Chondrocyte (in vitro differentiated cells): Measurements from ENCODE around the gene SOX6. TPM values are rescaled to one million over a fixed set of nuclear protein-coding genes. Genes with fewer than 3 reads are reported as not detected.

Source experiments
- DNase-seq: peaks from one replicate; pipeline ENCODE4 v3.0.0; 2021; ENCODE audit warnings: mixed read lengths, low spot score
- H3K27ac Mint-ChIP-seq: one replicate; pipeline ENCODE4 v1.8.0; 2021; ENCODE audit warnings: mild to moderate bottlenecking, moderate library complexity, mixed read lengths; ENCODE audit not compliant: unreplicated experiment
- H3K27me3 Mint-ChIP-seq: 2 replicates; pipeline ENCODE4 v1.8.0; 2021; ENCODE audit warnings: low read depth, mixed read lengths
- H3K36me3 Mint-ChIP-seq: 2 replicates; pipeline ENCODE4 v1.8.0; 2021; ENCODE audit warnings: low read depth, mixed read lengths
- H3K4me1 Mint-ChIP-seq: 2 replicates; pipeline ENCODE4 v1.8.0; 2021; ENCODE audit warnings: low read depth, mild to moderate bottlenecking, mixed read lengths
- H3K4me3 Mint-ChIP-seq: one replicate; pipeline ENCODE4 v1.8.0; 2021; ENCODE audit warnings: mild to moderate bottlenecking, moderate library complexity, mixed read lengths; ENCODE audit not compliant: unreplicated experiment
- H3K9me3 Mint-ChIP-seq: 2 replicates; pipeline ENCODE4 v1.8.0; 2021; ENCODE audit warnings: low read depth, mixed read lengths
- CTCF ChIP-seq: fragments of 200-600 bp; sonication (generic); IDR thresholded peaks from 2 replicates; pipeline ENCODE4 v1.5.0; 2021; ENCODE audit warnings: antibody characterized with exemption, mild to moderate bottlenecking, moderate library complexity
- total RNA-seq: library from RNA; stranded (reverse); gene quantifications from 3 replicates; pipeline ENCODE4 v1.2.1, GENCODE V29; 2021

SOX6 gene
- total RNA-seq, 1 donor from 2014 or later: 29.9 TPM

- H3K27me3 Mint-ChIP-seq: no peaks in the 10 kb centered on the region
Measured at GRCh38 chr11:16297332-16297731, 59.0 kb downstream of the SOX6 start.

DNA sequence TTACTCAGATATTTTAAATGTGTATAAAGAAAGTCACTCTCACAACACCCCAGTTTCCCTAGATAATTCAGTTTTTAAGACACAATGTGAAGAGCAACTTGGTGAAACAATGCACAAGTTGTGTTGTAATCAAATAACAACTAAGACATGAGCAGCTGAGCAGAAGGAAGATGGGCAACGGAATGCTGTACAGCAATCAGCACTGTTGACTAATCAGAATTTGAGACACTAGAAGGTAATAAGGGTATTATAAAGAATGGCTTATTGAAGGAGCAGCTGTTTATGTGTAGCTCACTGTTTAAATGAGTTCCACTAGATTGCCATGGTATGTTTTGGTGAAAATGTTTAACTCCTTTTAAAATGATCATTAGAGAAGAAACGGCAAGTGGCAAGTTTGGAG, 60.1 kb downstream of the SOX6 start:
- Mint-ChIP-seq H3K4me1 (peaks cover 51% of the 10 kb centered on the region), H3K9me3 (no peaks in the 10 kb centered on the region), H3K27me3 (no peaks in the 10 kb centered on the region), H3K36me3 (no peaks in the 10 kb centered on the region), H3K27ac (no peak overlapping the region), H3K4me3 (no peak overlapping the region)
- no peak for TF ChIP-seq CTCF
- no peak for DNase-seq

More at GRCh38 chr11:16297332-16297731, 59.0 kb downstream of the SOX6 start:
- H3K4me3 Mint-ChIP-seq: no peak overlapping the region
- no peaks in the 10 kb centered on the region for H3K9me3 Mint-ChIP-seq
- H3K4me1 Mint-ChIP-seq: peaks cover 51% of the 10 kb centered on the region
- no peak for DNase-seq
- peak overlapping the region; percentile 66 for H3K27ac Mint-ChIP-seq
- H3K36me3 Mint-ChIP-seq: no peaks in the 10 kb centered on the region
- TF ChIP-seq CTCF: no peak

DNA sequence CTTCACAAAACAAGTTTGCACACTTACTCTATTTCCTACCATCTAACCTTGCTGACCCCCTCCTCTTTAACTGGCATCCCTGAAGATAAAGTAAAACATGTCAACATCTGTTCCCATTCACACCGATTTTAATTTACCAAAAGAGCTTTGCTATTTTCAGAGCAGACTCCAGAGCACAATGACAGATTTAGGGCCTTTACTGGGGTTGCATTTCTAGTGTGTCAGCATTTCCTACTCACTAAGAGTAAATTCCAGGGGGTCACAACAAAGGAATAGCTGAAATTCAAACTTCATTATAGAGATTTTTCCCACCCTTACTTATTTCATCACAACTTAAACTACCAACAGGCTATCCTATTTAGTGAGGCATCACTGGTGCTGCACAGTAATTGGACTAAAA, 60.8 kb downstream of the SOX6 start:
- no peaks in the 10 kb centered on the region for H3K36me3 Mint-ChIP-seq
- H3K4me3 Mint-ChIP-seq: no peak overlapping the region

GRCh38 chr11:16293204-16293681, 63.1 kb downstream of the SOX6 start:
- Mint-ChIP-seq H3K9me3 (no peaks in the 10 kb centered on the region), H3K27me3 (no peaks in the 10 kb centered on the region), H3K27ac (no peak overlapping the region), H3K36me3 (no peaks in the 10 kb centered on the region), H3K4me1 (peaks cover 35% of the 10 kb centered on the region), H3K4me3 (no peak overlapping the region)
- DNase-seq: no peak
- no peak for TF ChIP-seq CTCF

More for the DNA sequence above, 60.8 kb downstream of the SOX6 start:
- Mint-ChIP-seq H3K9me3 (no peaks in the 10 kb centered on the region), H3K27ac (no peak overlapping the region), H3K4me1 (peaks cover 51% of the 10 kb centered on the region), H3K27me3 (no peaks in the 10 kb centered on the region)
- no peak for TF ChIP-seq CTCF
- no peak for DNase-seq

DNA sequence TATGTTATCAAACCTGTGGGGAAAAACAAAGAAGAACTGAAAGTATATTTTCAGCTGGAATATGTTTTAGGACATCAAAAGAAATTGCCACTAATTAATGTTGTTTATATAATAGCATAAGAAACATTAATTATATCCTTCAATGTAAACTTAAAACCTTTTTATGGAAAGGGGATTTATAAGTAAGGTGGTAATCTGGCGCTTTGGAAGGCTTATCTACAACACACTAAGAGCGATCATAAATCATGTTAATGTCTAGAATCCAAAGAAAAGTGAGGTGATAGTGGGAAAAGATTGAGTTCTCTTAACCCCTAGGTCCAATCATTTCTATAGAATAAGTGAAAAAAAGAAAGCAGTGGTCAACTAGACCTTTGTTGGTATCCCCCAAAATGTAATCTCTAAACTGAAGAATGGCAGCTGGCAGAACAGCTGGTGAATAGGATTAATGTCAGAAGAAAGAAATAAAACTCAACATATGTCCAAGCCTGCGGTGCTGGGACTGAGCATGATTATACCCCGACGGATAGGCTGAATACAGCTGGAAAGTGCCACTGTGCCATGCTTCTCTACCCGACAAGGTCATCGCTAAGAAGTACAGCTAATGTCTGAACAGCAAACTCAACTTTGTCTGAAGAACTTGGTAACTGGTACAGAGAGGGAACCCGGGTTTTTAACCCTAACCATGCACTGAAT, 64.0 kb downstream of the SOX6 start:
- Mint-ChIP-seq H3K27ac (no peak overlapping the region), H3K4me1 (peaks cover 25% of the 10 kb centered on the region), H3K9me3 (no peaks in the 10 kb centered on the region), H3K36me3 (no peaks in the 10 kb centered on the region), H3K27me3 (no peaks in the 10 kb centered on the region), H3K4me3 (no peak overlapping the region)
- no peak for TF ChIP-seq CTCF
- DNase-seq: no peak
